ENCODE data around the gene CARD16. TPM values are rescaled to one million over a fixed set of nuclear protein-coding genes. Genes with fewer than 3 reads are reported as not detected.
A peak's percentile ranks its signal among the peaks of the same experiment; 100 is the strongest.
"Not testable (repeated sequence)": the region's sequence is repeated elsewhere in the genome, so short reads cannot be mapped to it uniquely, and the experiment has no call there.

CARD16 gene
- total and polyA plus RNA-seq, 5 donors: 5.1 to 16.3 (median 11.0) TPM

DNA sequence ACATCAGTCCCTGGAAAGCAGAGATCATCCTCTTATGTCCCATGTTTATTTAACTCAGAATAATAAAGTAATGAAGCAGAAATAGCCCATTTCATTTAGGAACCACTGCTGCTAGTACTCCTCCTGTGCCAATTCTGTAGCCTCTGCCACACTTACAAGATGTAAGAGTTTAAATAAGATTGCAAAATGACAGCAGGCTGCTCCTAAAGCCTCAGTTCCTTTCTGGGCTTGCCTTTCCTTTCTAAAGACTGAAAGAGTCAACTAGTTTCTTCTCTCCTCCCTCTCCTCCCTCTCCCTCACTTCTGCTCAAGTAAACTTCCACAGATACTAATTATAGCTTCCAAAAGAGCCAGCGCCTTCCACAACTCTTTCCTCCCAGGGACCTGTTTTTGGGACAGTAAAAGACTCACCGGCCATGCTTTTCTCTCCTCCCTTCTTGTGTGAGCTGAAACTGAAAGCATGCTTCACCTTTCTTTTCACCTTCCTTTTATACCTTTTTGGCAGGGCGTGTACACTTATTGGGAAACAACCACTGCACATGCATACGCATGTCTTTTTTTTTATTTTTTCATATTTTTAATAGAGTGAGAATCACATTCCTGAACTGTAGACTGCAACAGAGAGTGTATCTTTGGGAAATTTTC lies 26.1 kb upstream of the CARD16 start:
- DNase-seq: no peak
- Histone ChIP-seq H3K4me3 (ENCODE audit: low read length) (no peak overlapping the region), H3K9me3 (ENCODE audit: control insufficient read depth, low read length) (no peaks in the 10 kb centered on the region), H3K4me1 (ENCODE audit: control insufficient read depth, insufficient read depth, low read length) (no peaks in the 10 kb centered on the region), H3K27me3 (ENCODE audit: control insufficient read depth, insufficient read depth) (no peaks in the 10 kb centered on the region), H3K27ac (ENCODE audit: low read length) (no peak overlapping the region)
- ATAC-seq: no peak
- intact Hi-C loops (cut with DNase I): no loop called here
- WGBS: 80% methylated on average over 4 of the region's 4 CpGs

DNA sequence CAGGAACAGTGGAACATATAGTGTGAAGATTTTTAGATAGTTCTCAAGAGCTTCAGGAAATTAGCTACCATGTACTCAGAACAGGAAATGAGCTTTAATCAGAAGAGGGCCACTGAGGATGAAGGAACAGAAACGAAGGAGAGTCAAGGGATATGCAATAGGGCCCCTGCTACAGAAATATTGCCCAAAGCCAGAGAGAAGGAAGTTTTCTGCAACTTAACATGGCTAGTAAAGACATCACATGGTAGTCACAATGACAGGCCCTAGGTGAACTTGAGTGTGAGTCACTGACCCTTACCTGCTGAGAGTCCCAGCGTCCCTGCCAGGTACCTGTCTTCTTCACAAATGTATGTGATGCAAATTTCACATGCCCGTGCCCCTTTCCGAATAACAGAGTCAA lies 25.2 kb upstream of the CARD16 start:
- H3K9me3 ChIP-seq (ENCODE audit: control insufficient read depth, low read length): no peaks in the 10 kb centered on the region
- H3K4me1 ChIP-seq (ENCODE audit: control insufficient read depth, insufficient read depth, low read length): no peaks in the 10 kb centered on the region
- WGBS: 88% methylated on average over 4 of the region's 4 CpGs
- no peak for DNase-seq
- H3K27me3 ChIP-seq (ENCODE audit: control insufficient read depth, insufficient read depth): no peaks in the 10 kb centered on the region
- no peak overlapping the region for H3K27ac ChIP-seq (ENCODE audit: low read length)
- intact Hi-C loops (cut with DNase I): no loop called here
- no peak for ATAC-seq
- no peak overlapping the region for H3K4me3 ChIP-seq (ENCODE audit: low read length)

DNA sequence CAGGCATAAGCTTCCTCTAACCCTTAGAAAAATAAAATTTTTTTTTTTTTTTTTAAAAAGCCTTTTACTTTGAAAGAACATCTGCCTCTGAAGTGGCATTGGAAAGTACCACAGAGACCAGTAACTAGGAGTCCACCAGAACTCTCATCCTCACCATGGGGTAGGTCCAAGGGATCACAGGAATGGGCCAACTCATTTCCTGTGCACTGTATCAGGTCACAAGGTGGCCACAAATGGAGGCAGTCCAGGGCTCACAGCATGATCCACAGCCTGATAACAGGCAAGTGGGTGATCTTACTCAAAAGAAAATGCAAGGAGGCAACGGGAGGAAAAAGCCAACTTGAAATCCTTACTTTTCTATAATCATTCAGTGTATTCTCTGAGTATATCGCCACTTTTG lies 24.6 kb upstream of the CARD16 start:
- H3K9me3 ChIP-seq (ENCODE audit: control insufficient read depth, low read length); H3K27ac ChIP-seq (ENCODE audit: low read length); H3K4me1 ChIP-seq (ENCODE audit: control insufficient read depth, insufficient read depth, low read length); intact Hi-C loops (cut with DNase I); H3K4me3 ChIP-seq (ENCODE audit: low read length); DNase-seq; H3K27me3 ChIP-seq (ENCODE audit: control insufficient read depth, insufficient read depth); ATAC-seq: not testable (repeated sequence)
- WGBS: 94% methylated on average over 2 of the region's 2 CpGs

DNA sequence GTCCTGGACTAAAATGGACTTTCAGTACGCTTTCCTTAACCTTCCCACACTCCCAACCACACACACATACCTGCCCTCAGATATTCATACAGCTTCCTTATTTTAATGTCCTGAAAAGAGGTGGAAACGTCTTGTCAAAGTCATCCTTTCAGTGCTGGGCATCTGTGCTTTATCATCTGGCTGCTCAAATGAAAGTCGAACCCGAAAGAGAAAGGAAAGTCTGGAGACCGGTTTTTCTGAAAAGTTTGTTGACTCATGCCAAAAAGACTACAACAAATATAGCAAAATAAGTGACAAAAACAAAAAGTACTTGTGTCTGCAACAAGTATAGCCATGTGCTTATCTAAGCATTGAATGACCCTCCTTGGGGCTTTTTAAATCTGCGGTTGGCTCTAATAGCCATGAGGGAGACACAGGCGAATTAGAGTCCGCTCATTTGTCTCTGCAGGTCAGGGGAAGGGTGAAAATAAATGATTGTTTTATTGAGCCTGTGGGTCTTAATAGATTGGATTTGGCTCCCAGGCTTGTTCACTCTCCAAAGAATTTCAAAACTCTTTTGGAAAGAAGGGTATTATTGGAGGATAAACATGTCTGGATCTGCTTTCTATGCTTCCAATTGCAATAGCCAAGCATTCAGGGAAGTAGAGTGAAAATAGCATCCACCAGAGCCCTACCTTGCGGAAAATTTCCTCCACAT lies 18.3 kb upstream of the CARD16 start:
- H3K27me3 ChIP-seq (ENCODE audit: control insufficient read depth, insufficient read depth); intact Hi-C loops (cut with DNase I); H3K27ac ChIP-seq (ENCODE audit: low read length); ATAC-seq; DNase-seq; H3K4me1 ChIP-seq (ENCODE audit: control insufficient read depth, insufficient read depth, low read length); H3K4me3 ChIP-seq (ENCODE audit: low read length); H3K9me3 ChIP-seq (ENCODE audit: control insufficient read depth, low read length): not testable (repeated sequence)
- 56% methylated on average over 9 of the region's 9 CpGs for WGBS

DNA sequence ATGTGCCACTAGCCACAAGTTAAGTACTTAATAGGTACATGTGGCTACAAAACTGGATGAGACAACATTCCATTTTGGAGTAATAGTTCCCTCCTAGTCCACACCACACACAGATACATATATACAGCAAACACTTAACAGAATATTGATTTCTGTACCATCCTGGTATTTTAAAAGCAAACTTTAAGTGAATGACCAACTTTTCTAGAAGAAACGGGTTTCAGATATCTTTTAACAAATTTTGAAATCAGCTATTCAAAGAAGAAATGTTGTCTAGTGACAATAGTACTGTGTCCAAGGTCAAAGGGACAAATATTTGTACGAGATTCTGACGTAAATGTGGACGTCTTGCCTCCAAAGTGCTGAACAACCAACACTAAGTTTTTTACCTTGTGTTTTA lies 12.3 kb upstream of the CARD16 start:
- ATAC-seq: no peak
- intact Hi-C loops (cut with DNase I): no loop called here
- H3K27ac ChIP-seq (ENCODE audit: low read length): no peak overlapping the region
- 61% methylated on average over 4 of the region's 4 CpGs for WGBS
- no peak for DNase-seq
- H3K9me3 ChIP-seq (ENCODE audit: control insufficient read depth, low read length): no peaks in the 10 kb centered on the region
- H3K4me3 ChIP-seq (ENCODE audit: low read length): no peak overlapping the region
- no peaks in the 10 kb centered on the region for H3K4me1 ChIP-seq (ENCODE audit: control insufficient read depth, insufficient read depth, low read length)
- no peaks in the 10 kb centered on the region for H3K27me3 ChIP-seq (ENCODE audit: control insufficient read depth, insufficient read depth)

DNA sequence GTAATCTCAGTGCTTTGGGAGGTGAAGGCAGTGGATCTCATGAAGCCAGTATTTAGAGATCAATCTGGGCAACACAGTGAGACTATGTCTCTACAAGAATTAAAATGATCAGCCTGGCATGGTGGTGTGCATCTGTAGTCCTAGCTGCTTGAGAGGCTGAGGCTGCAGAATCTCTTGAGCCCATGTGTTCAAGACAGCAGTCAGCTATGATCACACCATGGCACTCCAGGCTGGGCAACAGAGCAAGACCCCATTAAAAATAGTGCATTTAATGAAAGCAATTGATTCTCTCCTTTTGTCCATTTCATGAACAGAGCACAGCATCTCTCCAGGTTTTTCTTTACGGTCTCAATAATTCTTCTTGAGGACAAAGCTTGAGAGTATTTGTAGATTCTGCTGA lies 11.3 kb upstream of the CARD16 start:
- WGBS: 94% methylated on average over 1 of the region's 1 CpG
- intact Hi-C loops (cut with DNase I): no loop called here
- Histone ChIP-seq H3K27ac (ENCODE audit: low read length) (no peak overlapping the region), H3K9me3 (ENCODE audit: control insufficient read depth, low read length) (no peaks in the 10 kb centered on the region), H3K4me3 (ENCODE audit: low read length) (no peak overlapping the region), H3K4me1 (ENCODE audit: control insufficient read depth, insufficient read depth, low read length) (no peaks in the 10 kb centered on the region), H3K27me3 (ENCODE audit: control insufficient read depth, insufficient read depth) (no peaks in the 10 kb centered on the region)
- ATAC-seq: no peak
- DNase-seq: no peak

DNA sequence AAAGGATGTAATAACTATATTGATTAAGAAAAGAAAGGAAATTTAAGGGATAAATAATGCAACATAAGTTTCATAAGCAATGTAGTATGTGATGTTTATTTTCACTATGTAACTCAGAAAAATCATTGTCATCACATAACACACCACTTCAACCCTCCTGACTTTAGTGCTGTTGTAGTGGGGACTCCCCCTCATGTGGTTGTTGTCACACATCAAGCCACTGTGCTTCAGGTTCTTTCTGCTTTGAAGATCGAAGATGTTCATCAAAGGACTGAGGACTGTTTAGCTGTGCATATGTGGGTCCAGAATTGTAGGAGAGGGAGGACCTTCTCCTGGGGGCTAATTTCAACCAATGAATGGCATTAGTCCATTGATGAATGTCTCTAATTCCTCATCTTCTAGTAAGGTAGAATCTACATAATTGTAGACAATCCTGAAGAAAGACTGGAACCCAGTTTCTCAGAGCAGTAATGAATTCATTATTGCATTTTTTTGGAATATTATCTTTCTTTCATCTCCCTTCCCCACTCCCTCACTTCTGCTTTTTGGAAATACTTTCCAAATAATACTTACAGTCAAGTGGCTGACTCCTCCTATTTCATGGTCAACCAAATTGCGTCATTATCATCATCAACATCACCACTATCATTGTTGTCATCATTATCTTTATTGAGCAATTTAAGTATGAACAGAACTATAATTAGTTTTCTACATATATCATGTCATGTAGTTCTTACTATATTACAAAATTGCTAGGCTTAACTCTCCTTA lies 9.8 kb upstream of the CARD16 start:
- H3K27me3 ChIP-seq (ENCODE audit: control insufficient read depth, insufficient read depth): no peaks in the 10 kb centered on the region
- intact Hi-C loops (cut with DNase I): no loop called here
- WGBS: 48% methylated on average over 2 of the region's 2 CpGs

DNA sequence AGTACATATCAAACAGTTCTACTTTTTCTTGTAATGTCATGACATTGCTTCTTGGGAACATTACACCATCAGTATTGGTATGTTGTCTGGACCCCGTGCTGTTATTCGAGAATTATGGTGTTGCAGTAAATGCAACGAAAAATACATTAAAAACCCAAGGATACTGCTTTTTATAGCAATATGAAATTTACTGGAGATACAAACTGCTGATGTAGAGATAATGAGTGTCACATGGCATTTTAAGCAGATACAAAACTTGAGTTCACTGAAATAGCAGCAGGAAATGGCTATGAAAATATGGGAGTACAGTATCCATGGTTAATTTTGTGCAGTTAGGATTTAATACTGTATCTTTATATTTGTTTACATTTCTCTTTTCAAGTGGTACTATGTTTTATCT lies 7.4 kb upstream of the CARD16 start:
- no peaks in the 10 kb centered on the region for H3K4me1 ChIP-seq (ENCODE audit: control insufficient read depth, insufficient read depth, low read length)
- intact Hi-C loops (cut with DNase I): no loop called here
- H3K27ac ChIP-seq (ENCODE audit: low read length): no peak overlapping the region
- ATAC-seq (no peak), DNase-seq (no peak)
- no peak overlapping the region for H3K4me3 ChIP-seq (ENCODE audit: low read length)
- no peaks in the 10 kb centered on the region for H3K9me3 ChIP-seq (ENCODE audit: control insufficient read depth, low read length)
- no peaks in the 10 kb centered on the region for H3K27me3 ChIP-seq (ENCODE audit: control insufficient read depth, insufficient read depth)
- WGBS: 80% methylated on average over 3 of the region's 3 CpGs

More for the DNA sequence above, 9.8 kb upstream of the CARD16 start:
- Histone ChIP-seq H3K4me1 (ENCODE audit: control insufficient read depth, insufficient read depth, low read length) (no peaks in the 10 kb centered on the region), H3K9me3 (ENCODE audit: control insufficient read depth, low read length) (no peaks in the 10 kb centered on the region), H3K4me3 (ENCODE audit: low read length) (no peak overlapping the region), H3K27ac (ENCODE audit: low read length) (no peak overlapping the region)
- DNase-seq (no peak), ATAC-seq (no peak)

DNA sequence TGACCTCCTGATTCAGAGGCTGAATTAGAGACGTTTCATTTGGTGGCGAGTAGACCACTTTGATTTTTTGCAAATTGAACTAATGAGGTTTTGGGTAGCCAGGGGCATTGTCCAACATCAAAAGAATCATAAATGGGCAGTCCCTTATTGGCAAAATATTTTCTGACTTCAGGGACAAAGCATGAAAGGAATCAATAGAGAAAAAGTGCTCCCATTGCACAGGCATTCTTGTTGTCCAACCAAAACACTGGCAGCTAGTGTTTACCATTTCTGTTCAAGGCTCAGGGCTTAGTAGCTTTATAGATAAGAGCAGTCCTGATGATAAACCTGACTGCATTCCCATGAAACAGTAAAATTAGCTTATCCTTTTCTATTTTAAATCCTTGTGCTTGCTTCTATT lies 6.4 kb upstream of the CARD16 start:
- WGBS: 78% methylated on average over 2 of the region's 2 CpGs
- intact Hi-C loops (cut with DNase I): no loop called here
- H3K4me3 ChIP-seq (ENCODE audit: low read length): no peak overlapping the region
- no peaks in the 10 kb centered on the region for H3K9me3 ChIP-seq (ENCODE audit: control insufficient read depth, low read length)
- no peak overlapping the region for H3K27ac ChIP-seq (ENCODE audit: low read length)
- H3K27me3 ChIP-seq (ENCODE audit: control insufficient read depth, insufficient read depth): no peaks in the 10 kb centered on the region
- ATAC-seq: no peak
- H3K4me1 ChIP-seq (ENCODE audit: control insufficient read depth, insufficient read depth, low read length): no peaks in the 10 kb centered on the region
- no peak for DNase-seq

DNA sequence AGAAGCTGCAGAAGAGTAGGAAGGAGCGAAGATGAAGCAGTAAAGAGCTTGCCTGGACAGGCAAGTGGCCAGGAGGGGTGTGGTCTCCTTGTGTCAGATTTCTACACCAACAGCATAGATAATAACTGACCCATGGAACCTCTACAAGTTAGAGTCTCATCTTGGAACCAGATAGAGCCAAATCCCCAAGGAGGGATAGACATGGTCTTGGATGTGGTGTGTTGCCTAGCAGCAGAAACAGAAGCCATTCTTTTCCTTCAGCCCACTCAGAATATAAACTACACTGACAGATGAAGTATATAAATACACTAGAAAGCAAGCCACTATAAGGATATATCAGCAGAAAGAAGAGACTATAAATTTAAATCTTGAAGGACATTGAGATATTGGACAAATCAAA lies 4.3 kb upstream of the CARD16 start:
- intact Hi-C loops (cut with DNase I): no loop called here
- Histone ChIP-seq H3K4me3 (ENCODE audit: low read length) (no peak overlapping the region), H3K9me3 (ENCODE audit: control insufficient read depth, low read length) (no peaks in the 10 kb centered on the region), H3K4me1 (ENCODE audit: control insufficient read depth, insufficient read depth, low read length) (no peaks in the 10 kb centered on the region), H3K27ac (ENCODE audit: low read length) (no peak overlapping the region), H3K27me3 (ENCODE audit: control insufficient read depth, insufficient read depth) (no peaks in the 10 kb centered on the region)
- 89% methylated on average over 1 of the region's 1 CpG for WGBS
- ATAC-seq (no peak), DNase-seq (peak in 1 of 3 donors; percentile 21)

DNA sequence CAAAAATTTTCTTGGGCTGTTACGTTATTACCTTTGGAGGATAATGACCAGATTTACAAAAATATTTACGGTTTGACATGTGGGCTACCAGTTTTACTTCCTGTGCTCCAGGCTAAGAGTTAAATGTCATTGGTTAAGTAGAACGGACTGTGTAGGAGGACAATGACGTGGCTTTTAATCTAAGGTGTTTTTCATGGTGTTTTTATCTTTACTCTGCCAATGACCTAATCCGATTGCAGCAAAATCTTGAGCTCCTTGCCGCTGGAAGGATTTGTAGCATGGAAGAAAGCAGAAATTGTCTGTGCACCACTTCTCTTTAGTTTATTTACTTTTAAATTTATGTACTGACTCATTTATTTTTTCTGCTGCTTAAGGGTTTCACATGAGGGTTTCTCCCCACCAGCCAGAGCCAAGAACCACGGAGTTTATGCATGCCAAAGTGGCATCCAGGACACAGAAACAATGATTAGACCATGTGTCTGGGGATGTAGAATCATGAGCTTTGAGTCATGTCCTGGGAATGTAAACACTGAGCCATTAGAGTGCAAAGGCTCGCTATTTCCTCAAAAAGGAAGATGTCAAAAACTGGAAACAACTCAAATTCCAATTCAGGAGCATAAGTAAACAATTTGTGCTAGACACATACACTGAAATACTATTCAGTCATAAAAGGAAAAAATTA lies 1.9 kb upstream of the CARD16 start:
- Histone ChIP-seq H3K9me3 (ENCODE audit: control insufficient read depth, low read length) (no peaks in the 10 kb centered on the region), H3K4me3 (ENCODE audit: low read length) (no peak overlapping the region), H3K4me1 (ENCODE audit: control insufficient read depth, insufficient read depth, low read length) (no peaks in the 10 kb centered on the region), H3K27me3 (ENCODE audit: control insufficient read depth, insufficient read depth) (no peaks in the 10 kb centered on the region), H3K27ac (ENCODE audit: low read length) (no peak overlapping the region)
- DNase-seq: peak in 1 of 3 donors; percentile 29
- 48% methylated on average over 8 of the region's 8 CpGs for WGBS
- ATAC-seq: peak; percentile 72 to 74
- intact Hi-C loops (cut with DNase I): no loop called here
